GM12874 (cell line): ENCODE data around the gene KLF13.

Source experiments
- TF ChIP-seq, protein P1 (sequence below): IDR thresholded peaks from 2 replicates; pipeline ENCODE4 v1.5.1; 2011; ENCODE audit warnings: low read depth, mild to moderate bottlenecking, control low read depth, low read length, moderate library complexity; ENCODE audit not compliant: insufficient read depth

KLF13 gene

GRCh38 chr15:31326875-31327668 is 437 bp downstream of the KLF13 start:
- TF ChIP-seq, protein P1, sequence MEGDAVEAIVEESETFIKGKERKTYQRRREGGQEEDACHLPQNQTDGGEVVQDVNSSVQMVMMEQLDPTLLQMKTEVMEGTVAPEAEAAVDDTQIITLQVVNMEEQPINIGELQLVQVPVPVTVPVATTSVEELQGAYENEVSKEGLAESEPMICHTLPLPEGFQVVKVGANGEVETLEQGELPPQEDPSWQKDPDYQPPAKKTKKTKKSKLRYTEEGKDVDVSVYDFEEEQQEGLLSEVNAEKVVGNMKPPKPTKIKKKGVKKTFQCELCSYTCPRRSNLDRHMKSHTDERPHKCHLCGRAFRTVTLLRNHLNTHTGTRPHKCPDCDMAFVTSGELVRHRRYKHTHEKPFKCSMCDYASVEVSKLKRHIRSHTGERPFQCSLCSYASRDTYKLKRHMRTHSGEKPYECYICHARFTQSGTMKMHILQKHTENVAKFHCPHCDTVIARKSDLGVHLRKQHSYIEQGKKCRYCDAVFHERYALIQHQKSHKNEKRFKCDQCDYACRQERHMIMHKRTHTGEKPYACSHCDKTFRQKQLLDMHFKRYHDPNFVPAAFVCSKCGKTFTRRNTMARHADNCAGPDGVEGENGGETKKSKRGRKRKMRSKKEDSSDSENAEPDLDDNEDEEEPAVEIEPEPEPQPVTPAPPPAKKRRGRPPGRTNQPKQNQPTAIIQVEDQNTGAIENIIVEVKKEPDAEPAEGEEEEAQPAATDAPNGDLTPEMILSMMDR, result no peak

GRCh38 chr15:31327669-31328427 is 1.2 kb downstream of the KLF13 start:
- TF ChIP-seq, protein P1, result no peak

GRCh38 chr15:31328428-31328968 is 1.9 kb downstream of the KLF13 start:
- TF ChIP-seq, protein P1, result no peak

- TF ChIP-seq, protein P1, result no peak
These were observed 2.5 kb downstream of the KLF13 start for GRCh38 chr15:31328969-31329639.

DNA sequence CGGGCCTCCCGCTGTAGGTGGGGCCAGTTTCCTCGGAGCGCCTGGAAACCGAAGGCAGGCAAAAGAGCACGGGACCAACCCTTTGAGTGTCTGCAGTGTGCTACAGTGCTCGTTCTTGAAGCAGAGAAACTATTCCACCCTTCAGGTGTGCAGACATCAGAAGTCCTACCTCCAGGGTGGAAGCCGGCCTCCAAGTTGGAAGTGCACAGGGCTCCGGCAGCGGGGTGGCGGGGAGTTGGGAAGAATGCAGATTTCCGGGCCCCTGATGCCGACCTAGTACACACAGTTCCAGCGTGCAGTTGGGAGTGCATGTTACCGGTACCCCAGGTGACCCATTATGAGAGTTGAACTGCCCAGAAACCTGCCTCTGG is 3.0 kb downstream of the KLF13 start:
- TF ChIP-seq, protein P1, result no peak

- TF ChIP-seq, protein P1, result no peak
These were observed 3.6 kb downstream of the KLF13 start for GRCh38 chr15:31330111-31330785.
